Cardiac fibroblast (primary cell): ENCODE measurements around the gene NR2F2.
A peak's percentile ranks its signal among the peaks of the same experiment; 100 is the strongest.

Experiments
- DNase-seq, 2 donors: peaks; one replicate each; pipeline versions ENCODE4 v3.0.0 to v3.0.0-alpha.2; 2010; ENCODE audit warnings: low read depth in 2 of 2
- H3K4me3 ChIP-seq, 2 donors: replicated peaks in 1 of 2; 1 replicate in 1 of 2; 2 replicates in 1 of 2; pipeline ENCODE4 v1.5.1; 2011; ENCODE audit warnings: low read depth in 2 of 2, low read length in 2 of 2, mild to moderate bottlenecking in 2 of 2, moderate library complexity in 1 of 2
- CTCF ChIP-seq: IDR thresholded peaks from one replicate; pipeline ENCODE4 v1.5.1; 2011; ENCODE audit warnings: low read depth, mild to moderate bottlenecking, low read length, inconsistent platforms

Gene NR2F2

GRCh38 chr15:96363707-96364106 is 33.2 kb downstream of the NR2F2 start:
- no peak for DNase-seq
- no peak for TF ChIP-seq CTCF
- no peak overlapping the region for H3K4me3 ChIP-seq

GRCh38 chr15:96365781-96366525 is 35.5 kb downstream of the NR2F2 start:
- H3K4me3 ChIP-seq: no peak overlapping the region
- no peak for DNase-seq
- TF ChIP-seq CTCF: no peak

- no peak for DNase-seq
- no peak overlapping the region for H3K4me3 ChIP-seq
- no peak for TF ChIP-seq CTCF
Observed at GRCh38 chr15:96366526-96366877, 36.0 kb downstream of the NR2F2 start.

- no peak for DNase-seq
- peak overlapping the region in 1 of 2 donors; percentile 11 for H3K4me3 ChIP-seq
- TF ChIP-seq CTCF: no peak
Observed at GRCh38 chr15:96367311-96368200, 37.1 kb downstream of the NR2F2 start.

- H3K4me3 ChIP-seq: no peak overlapping the region
- TF ChIP-seq CTCF: no peak
- no peak for DNase-seq
Observed at GRCh38 chr15:96369351-96369750, 38.9 kb downstream of the NR2F2 start.

- no peak for TF ChIP-seq CTCF
- H3K4me3 ChIP-seq: no peak overlapping the region
- no peak for DNase-seq
Observed at GRCh38 chr15:96369825-96370621, 39.5 kb downstream of the NR2F2 start.
